ENCODE results near the gene DMRTB1.
A peak's percentile ranks its signal among the peaks of the same experiment; 100 is the strongest.
"Not testable (repeated sequence)": the region's sequence is repeated elsewhere in the genome, so short reads cannot be mapped to it uniquely, and the experiment has no call there.

The DMRTB1 gene

DNA sequence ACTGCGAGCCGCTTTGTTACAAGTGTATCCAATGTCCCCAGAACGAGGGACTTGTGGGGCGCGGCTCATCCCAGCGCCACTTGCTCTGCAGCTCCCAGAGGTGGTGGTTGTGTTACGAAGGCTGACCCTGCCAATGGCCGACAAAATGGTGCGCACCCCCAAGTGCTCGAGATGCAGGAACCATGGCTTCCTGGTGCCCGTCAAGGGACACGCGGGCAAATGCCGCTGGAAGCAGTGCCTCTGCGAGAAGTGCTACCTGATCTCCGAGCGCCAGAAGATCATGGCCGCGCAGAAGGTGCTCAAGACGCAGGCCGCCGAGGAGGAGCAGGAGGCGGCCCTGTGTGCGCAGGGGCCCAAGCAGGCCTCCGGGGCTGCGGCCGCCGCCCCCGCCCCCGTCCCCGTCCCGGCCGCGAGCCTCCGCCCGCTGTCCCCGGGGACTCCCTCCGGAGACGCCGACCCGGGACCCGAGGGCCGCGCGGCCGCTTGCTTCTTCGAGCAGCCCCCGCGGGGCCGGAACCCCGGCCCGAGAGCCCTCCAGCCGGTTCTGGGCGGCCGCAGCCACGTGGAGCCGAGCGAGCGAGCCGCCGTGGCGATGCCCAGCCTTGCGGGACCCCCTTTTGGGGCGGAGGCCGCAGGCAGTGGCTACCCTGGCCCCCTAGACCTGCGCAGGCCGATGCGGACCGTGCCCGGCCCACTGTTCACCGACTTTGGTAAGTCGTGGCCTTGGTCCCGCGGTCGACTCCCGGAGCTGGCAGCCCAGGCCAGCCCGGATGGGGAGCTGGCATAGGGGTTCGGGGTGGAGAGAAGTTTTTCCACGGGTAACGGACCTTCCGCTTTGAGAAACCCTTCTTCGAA is at the start of gene DMRTB1:
TSS of gene DMRTB1 (plus strand) at position 79 of the 855 bp plus-strand sequence. CDS start at position 134, 55 bp downstream.
- DNase-seq (ENCODE audit: low read depth) = no peak

DNA sequence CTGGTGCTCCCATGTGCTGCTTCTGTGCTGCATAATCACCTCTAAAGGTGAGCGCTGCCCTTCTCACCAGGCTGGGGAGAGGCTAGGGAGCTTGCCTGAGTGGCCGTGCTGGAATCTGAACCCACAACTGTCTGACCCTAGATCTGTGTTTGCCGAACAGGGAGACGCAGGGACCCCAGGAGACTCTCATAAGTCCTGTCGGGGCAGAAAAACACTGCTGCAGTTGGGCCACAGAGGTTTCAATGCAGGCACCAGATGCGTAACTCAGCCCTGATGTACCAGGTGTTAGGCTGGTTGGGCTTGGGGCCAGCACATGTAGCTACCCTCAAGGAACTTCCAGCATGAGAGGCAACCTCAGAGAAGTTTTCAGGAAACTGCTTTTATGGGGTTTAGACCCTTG is 49.5 kb upstream of the DMRTB1 start:
- no peak for DNase-seq (ENCODE audit: low read depth)

DNA sequence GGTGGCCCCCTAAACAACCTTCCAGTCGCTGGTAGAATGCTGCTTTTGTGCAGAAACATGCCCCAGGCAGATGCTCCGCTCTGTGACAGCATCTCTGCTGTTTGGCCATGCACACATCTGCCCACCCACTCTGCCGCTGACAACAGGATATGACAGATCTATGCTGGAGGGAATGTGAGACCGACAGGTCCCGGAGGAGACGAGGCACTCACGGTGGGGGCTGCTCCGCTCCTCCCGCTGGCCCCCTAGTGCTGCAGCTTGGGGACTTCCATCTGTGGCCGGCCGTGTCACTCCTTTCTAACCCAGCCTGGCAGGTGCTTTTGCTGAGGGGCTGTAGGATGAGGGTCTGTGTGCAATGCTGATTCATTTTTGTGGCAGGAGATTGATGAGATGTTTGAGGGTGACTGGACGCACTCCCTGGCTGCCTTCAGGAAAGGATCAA is 49.1 kb upstream of the DMRTB1 start:
- DNase-seq (ENCODE audit: low read depth) = no peak

DNA sequence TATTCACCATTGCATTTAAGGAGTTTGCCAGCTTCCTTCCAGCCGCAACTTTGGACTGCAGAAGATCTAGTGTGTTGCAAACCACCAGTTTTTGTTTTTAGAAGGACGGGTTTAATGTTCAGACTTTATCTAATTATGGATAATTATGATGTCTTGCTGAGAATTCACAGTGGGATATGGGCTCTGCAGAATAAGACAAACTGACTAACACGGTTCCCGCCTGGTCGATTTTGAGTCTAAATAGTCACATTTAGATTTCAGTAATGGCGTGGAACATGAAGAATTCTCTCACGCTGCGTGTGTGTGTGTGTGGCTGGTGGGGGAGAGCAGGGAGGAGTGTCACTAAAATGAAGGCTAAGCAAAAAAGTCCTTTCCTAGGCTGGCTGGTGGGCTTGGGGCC is 48.5 kb upstream of the DMRTB1 start:
- DNase-seq (ENCODE audit: low read depth) = no peak

DNA sequence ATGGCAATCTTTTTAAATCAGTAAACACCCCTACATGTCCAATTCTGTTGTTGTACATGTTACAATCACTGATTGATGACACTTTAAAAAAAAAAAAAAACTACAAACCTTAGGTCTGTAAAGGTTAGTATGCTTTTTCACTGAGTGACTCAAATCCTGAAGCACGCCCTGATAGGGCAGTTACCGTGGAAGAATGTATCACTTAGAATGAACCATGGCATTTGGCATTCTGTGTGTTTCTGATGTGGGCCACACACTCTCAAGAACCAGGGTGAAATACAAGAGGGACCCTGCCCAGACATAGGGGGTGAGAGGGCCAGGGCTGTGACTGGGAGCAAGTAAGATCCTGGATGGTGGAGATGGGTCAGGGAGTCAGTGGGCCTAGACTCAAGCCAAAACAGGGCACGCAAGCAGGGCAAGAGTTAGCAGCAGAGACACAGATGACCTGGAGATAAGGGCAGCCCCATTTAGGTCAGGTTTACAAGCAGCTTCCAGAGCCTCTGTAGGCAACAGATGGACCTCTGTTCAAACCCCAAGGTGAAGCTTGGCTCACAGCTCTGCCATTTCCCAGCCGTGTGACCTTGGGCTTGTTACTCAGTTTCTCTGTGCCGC is 47.6 kb upstream of the DMRTB1 start:
- no peak for DNase-seq (ENCODE audit: low read depth)

DNA sequence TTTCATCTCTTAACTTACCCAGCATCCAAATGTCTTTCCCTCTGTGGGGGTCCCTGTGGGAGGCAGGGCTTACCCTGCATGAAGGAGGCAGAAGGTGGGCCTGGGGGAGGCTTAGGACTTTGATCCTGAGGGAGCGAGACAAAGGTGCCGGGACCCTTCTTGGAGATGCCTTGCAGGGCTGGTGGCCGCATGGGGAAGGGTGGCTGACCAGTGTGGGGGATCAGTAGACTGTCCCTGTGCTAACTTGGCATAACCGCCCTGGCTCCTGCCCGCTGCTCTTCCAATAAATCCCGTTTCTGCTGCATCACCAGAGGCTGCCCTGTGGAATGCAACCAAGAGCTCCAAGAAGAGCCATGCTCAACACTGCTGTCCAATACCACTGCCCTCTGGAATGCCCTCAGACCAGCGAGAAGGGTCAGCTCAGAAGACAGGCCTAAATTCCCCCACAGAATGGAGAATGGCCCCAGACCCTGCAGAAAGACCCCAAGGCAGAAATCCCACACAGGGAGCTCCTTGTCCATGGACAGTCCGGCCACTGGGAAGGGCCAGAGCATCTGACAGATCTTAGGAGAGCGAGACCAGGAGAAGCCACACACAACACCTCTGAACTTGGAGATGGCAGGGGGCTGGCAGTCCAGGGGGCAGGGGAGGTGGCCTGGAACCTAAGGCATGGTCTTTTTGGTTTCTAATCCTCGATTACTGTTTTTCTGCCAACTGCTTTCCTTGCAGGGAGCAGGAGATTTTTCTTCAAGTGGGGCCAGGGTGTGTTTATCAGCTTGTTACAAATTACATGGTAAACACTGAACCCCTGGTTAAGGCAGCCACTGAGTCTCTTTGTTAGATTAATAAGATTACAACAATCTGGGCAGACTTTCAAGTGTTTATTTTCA is 46.7 kb upstream of the DMRTB1 start:
- no peak for DNase-seq (ENCODE audit: low read depth)

DNA sequence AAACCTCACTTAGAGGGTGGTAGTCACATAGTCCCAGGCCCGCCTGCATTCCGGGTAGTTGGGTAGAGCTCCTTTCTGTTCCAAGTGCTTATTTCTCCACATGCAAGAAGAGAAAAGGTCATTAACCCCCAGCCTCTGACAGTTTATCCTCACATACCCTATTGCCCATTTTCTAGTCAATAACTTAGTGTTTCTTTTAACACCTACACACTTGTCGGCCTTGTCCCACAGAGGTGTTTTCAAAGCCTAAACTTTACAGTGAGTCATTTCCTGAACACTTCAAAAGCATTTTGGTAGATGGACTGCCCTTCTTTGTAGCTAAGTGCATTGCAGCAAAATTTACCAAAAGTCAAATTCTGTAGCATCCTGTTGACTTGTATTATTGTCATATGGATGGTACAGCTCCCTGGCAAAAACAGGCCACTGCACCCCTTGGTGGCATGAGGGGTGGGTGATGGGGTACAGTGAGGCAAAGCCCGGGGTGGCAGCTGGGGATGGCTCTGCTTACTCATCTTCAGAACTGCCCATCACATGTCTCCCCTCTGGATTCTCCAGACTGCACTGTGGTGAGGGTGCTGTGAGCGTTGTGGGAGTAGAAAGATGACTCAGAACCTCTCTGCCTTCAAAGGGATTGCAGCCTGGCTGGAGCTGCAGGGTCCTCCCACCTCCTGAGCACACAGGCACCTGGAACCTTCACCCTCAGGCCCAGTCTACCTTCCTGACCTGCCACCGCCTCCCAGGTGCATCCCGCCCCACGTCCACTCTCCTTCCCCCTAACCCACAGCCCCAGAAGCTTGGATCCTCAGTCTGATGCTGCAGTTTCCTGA is 45.8 kb upstream of the DMRTB1 start:
- DNase-seq (ENCODE audit: low read depth) = peak; percentile 39

DNA sequence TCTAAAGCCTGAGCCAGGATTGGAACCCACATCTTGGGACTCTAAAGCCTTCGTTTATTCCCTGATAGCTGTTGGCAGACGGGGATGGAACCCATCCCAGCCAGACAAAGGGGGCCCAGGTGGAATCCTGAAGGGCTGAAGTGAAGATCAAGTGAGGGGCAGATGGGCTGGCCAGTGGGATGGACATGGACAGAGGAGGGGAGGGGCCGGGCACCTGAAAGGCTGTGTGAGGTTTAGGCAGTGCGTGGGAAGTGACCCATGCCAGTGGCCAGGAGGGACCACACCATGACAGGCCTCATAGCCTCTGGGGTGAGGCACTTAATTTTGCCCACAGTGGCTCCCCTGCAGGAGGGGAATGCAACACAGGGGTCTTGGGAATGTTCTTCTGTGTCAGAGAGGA is 44.6 kb upstream of the DMRTB1 start:
- DNase-seq (ENCODE audit: low read depth) = no peak

DNA sequence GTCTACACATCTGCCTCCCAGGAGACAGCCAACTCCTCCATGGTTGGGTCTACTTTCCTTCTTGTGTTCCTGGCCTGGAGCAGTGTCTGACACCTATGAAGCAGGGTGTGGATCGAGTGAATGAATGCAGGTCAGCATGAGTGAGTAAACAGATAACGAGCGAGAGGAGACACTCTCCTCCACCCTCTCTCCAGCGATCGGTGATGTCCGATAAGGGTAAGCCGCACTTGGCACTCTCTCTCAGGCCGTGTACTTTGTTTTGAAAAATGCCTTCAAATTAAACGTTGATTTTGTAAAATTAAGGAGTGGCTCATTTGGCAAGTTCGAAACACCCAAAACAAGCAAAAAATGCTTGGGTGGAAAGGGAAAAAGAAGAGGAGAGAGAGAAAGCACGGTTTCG is 43.8 kb upstream of the DMRTB1 start:
- DNase-seq (ENCODE audit: low read depth) = no peak

DNA sequence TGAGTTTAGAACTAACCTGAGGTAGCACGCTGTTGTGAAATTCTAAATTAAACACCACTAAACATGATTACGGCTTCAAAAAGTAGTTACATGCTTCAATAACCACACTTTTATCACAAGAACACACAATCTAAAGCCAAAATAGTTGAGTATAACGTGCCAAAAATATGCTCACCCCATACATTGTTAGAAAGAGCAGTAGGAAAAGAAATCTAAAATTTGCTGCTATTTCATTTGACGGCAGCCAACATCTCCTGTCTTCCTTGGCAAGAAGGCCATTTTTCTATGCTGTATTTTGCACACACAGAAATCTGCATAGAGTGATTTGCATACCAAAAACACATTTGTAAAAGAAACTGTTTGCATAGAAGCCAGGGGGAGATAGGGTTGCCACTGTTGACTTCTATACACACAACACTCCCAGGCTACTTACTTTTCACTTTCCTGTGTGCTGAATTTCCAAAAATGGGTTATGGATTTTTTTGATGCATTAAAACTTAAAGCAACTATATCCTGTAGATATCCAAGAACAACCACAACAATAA is 42.9 kb upstream of the DMRTB1 start:
- no peak for DNase-seq (ENCODE audit: low read depth)

DNA sequence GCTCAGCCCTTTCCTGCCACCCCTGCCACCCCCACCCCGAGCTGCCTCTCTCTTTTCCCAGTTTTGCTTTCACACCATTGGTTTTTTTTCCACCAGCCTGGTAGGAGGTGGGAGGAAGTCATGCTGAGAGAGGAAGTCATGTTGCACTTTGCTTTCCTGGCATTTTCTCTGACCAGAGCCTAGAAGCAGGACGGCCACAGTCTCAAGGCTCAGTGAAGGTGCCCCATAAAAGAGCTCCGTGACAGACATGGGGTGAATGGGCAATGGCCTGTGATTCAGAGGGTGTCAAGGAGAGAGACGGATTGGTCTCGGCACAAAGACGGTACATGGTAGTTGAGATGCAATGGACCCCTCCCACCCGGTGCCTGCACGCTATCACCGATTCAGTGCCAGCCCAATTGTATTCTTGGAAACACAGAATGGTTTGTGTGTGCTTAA is 42.1 kb upstream of the DMRTB1 start:
- no peak for DNase-seq (ENCODE audit: low read depth)

DNA sequence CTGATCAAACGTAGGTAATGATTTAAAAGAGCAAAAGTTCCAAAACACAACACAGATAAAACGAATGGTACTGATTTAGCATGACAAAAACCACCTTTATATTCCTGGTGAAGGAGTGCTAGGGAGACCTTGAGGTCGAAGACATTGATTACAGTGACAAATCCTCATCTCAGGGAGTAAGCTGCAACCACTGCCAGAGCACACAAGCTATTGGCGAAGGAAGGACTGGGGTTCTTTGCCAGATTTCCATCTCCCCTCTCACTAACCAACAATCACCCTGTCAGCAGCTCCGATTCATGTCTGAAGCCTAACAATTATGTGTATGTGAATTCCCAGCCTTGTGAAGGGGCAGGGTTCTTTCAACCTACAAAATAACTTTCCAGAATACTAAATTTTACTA is 40.2 kb upstream of the DMRTB1 start:
- no peak for DNase-seq (ENCODE audit: low read depth)

DNA sequence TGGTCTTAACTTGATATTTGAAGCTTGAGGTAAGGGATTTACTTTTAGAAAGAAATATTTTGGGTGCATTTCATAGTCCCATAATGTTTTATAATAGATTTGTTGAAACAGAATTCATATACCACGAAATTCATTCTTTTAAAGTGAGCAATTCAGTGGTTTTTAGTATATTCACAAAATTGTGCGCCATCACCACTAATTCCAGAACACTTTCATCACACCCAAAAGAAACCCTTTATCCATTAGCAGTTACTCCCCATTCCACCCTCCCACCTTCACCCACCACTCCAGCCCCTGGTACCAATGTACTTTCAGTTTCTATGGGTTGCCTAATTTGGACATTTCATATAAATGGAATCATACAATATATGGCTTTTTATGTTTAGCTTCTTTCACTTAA is 38.9 kb upstream of the DMRTB1 start:
- no peak for DNase-seq (ENCODE audit: low read depth)

DNA sequence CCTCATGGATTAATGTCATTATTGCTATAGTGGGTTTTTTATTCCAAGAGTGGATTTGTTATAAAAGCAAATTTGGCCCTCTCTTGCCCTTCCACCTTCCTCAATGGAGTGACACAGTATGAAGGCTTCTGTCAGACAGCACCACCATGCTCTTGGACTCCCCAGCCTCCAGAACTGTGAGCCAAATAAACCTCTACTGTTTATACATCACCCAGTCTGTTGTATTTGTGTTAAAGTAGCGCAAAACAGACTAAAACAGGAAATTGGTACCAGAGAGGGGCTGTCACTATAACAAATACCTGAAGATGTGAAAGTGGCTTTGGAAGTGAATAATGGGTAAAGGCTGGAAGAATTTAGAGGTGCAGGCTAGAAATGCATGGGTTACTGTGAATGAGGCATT is 38.0 kb upstream of the DMRTB1 start:
- DNase-seq (ENCODE audit: low read depth) = no peak

DNA sequence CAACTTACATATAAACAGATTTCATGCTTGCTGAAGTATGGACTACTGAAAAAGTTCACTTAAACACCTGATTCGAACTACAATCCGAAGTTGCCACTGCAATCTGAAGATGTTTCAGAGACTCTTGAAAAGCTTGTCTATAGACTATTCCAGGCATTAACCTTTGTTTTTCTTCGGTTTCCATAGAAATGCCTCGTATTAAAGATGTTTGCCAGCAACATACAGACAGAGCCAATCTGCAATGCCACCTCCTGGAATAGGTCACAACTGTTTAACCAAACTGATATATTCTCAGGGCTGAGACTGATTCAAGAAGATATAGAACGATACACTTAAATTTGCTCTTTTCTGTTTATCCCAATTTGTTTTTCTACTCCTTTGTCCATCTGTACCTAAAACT is 28.9 kb upstream of the DMRTB1 start:
- no peak for DNase-seq (ENCODE audit: low read depth)

DNA sequence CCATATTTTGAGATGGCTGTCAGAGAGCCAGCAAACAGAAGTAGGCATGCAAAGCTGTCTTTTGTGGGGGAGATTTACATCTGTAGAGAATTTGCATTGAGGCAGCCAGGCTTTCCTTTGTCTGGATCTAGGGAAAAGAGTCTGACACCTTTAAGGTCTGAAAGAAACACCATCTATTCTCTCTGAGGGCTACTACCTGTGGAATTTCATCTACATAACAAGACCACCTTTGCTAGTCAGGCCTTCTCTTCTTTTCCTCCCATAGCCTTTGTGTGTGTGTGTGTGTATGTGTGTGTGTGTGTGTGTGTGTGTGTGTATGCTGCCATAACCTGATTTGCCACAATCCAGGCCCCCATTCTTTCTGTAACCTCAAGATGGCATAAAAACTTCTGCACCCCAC is 28.4 kb upstream of the DMRTB1 start:
- no peak for DNase-seq (ENCODE audit: low read depth)

DNA sequence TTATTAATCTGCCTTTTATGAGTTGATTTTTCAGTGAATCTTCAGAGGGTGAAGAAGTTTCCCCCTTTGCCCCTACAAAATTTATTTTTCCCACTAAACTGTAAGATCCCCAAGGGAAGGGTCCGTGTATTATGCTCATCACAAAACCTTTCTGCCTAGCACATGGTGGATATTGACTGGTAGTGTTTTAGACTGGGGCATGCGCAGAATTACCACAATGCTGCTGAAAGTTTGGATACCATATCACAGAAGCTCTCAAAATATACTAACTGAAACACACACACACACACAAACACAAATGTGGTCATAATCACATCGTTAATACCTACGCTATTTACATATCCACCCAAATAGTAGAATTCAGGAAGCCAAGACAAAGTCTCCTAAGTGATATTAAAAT is 28.0 kb upstream of the DMRTB1 start:
- no peak for DNase-seq (ENCODE audit: low read depth)

DNA sequence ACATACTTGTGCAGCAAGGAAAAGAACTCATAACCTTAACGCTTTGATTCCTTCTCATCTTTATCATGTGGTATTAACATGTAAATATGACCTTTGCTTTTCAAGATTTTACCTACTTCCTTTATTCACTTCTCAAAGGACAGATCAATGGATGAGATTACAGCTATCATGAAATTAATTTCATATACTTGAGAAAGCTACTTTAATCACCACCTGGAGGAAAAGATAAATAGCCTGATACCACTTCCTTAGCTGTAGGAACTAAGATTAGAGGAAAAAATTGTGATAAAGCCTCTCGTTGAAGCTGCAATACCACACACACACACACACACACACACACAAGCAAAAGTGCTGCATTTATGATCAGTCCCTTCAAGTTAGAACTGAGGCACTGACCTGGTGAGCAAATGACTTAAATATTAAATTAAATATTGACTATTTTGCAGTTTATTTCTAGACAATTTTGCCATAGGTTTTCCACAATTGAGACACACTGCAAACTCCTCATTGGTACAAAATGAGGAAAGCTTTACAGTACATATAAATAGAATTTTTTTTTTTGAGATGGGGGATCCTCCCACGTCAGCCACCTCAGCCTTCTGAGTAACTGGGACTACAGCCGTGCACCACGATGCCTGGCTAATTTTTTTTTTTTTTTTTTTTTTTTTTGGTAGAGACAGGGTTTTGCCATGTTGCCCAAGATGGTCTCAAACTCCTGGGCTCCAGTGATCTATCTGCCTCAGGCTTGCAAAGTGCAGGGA is 27.2 kb upstream of the DMRTB1 start:
- DNase-seq (ENCODE audit: low read depth) = no peak

DNA sequence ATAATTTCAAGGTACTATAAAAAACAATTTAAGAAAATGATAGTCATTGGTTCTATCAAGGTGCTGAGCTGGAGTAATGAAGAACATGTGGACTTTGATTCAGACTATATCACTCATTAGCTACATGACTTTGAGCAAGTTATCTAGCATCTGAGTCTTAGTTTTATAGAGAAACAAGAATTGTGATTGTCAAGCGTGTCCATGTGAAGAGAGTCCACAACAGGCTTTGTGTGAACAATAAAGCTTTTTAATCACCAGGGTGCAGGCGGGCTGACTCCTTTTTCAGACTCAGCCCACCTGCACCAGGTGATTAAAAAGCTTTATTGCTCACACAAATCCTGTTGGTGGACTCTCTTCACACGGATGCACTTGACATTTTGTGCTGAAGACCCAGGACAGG is 26.6 kb upstream of the DMRTB1 start:
- DNase-seq (ENCODE audit: low read depth) = no peak

DNA sequence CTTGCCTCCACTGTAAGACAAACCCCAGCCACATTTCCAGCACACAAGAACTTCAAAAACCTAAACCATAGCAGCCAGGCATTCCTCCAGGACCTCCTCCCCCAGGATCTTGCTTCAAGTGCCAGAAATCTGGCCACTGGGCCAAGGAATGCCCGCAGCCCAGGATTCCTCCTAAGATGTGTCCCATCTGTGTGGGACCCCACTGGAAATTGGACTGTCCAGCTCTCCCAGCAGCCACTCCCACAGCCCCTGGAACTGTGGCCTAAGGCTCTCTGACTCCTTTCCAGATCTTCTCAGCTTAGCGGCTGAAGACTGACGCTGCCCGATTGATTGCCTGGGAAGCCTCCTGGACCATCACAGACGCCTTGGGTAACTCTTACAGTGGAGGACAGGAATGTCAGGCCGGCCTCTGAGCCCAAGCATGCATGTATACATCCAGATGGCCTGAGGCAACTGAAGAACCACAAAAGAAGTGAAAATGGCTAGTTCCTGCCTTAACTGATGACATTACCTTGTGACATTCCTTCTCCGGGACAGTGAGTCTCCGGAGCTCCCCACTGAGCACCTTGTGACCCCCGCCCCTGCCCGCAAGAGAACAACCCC is 24.7 kb upstream of the DMRTB1 start:
- not testable (repeated sequence) for DNase-seq (ENCODE audit: low read depth)

All from activated T-helper 1 cell treated with Interleukin-2 at 50 U/mL for 16 hours (primary cell).